Parathyroid adenoma (tissue), 2 donors: ENCODE data around the gene CPT1A.
A peak's percentile ranks its signal among the peaks of the same experiment; 100 is the strongest.

Experiments used
- H2AFZ ChIP-seq: fragments of 300-600 bp; sonication (generic); one replicate; pipeline ENCODE4 v1.7.0; 2017; ENCODE audit warnings: antibody characterized with exemption, mild to moderate bottlenecking
- H3K27ac ChIP-seq: fragments of 300-600 bp; sonication (generic); one replicate; pipeline ENCODE4 v1.7.0; 2017
- H3K27me3 ChIP-seq: fragments of 300-600 bp; sonication (generic); one replicate; pipeline ENCODE4 v1.7.0; 2017; ENCODE audit warnings: low read length; ENCODE audit not compliant: control insufficient read depth, insufficient read depth
- H3K36me3 ChIP-seq: fragments of 300-600 bp; sonication (generic); one replicate; pipeline ENCODE4 v1.7.0; 2017; ENCODE audit warnings: low read length; ENCODE audit not compliant: control insufficient read depth, insufficient read depth
- H3K4me1 ChIP-seq: fragments of 300-600 bp; sonication (generic); one replicate; pipeline ENCODE4 v1.7.0; 2017; ENCODE audit warnings: control low read depth
- H3K4me2 ChIP-seq: fragments of 300-600 bp; sonication (generic); one replicate; pipeline ENCODE4 v1.7.0; 2017; ENCODE audit warnings: low read length
- H3K4me3 ChIP-seq: fragments of 300-600 bp; sonication (generic); one replicate; pipeline ENCODE4 v1.7.0; 2017; ENCODE audit warnings: low read depth, low read length
- H3K79me2 ChIP-seq: fragments of 300-600 bp; sonication (generic); one replicate; pipeline ENCODE4 v1.7.0; 2017; ENCODE audit warnings: control low read depth
- H3K9ac ChIP-seq: fragments of 300-600 bp; sonication (generic); one replicate; pipeline ENCODE4 v1.7.0; 2017; ENCODE audit warnings: mild to moderate bottlenecking
- H3K9me3 ChIP-seq: fragments of 300-600 bp; sonication (generic); one replicate; pipeline ENCODE4 v1.7.0; 2017; ENCODE audit warnings: low read length; ENCODE audit not compliant: control insufficient read depth
- CTCF ChIP-seq: fragments of 300-600 bp; sonication (generic); IDR thresholded peaks from one replicate; pipeline ENCODE4 v1.7.0; 2017; ENCODE audit warnings: antibody characterized with exemption, mild to moderate bottlenecking
- donor health status: primary hyperparathyroidism.

The CPT1A gene

GRCh38 chr11:68828155-68828931 is 13.4 kb downstream of the CPT1A start:
- peak overlapping the region; percentile 11 for H3K27ac ChIP-seq
- no peak overlapping the region for H3K4me2 ChIP-seq
- TF ChIP-seq CTCF = no peak
- H3K36me3 ChIP-seq = no peaks in the 10 kb centered on the region
- peaks cover 27% of the 10 kb centered on the region for H3K4me1 ChIP-seq
- no peak overlapping the region for H3K4me3 ChIP-seq
- H3K27me3 ChIP-seq = no peaks in the 10 kb centered on the region
- no peak overlapping the region for H3K9ac ChIP-seq
- peaks cover 45% of the 10 kb centered on the region for H3K79me2 ChIP-seq
- no peak overlapping the region for H2AFZ ChIP-seq
- no peaks in the 10 kb centered on the region for H3K9me3 ChIP-seq

- Histone ChIP-seq H3K9ac (no peak overlapping the region), H3K79me2 (peaks cover 51% of the 10 kb centered on the region), H3K27me3 (no peaks in the 10 kb centered on the region), H3K27ac (no peak overlapping the region), H2AFZ (no peak overlapping the region), H3K4me1 (peaks cover 26% of the 10 kb centered on the region), H3K4me2 (no peak overlapping the region), H3K4me3 (no peak overlapping the region), H3K9me3 (no peaks in the 10 kb centered on the region), H3K36me3 (no peaks in the 10 kb centered on the region)
- TF ChIP-seq CTCF = no peak
Measured at GRCh38 chr11:68827733-68828132, 14.0 kb downstream of the CPT1A start.

GRCh38 chr11:68826726-68827125 is 15.0 kb downstream of the CPT1A start:
- Histone ChIP-seq H3K4me1 (peaks cover 16% of the 10 kb centered on the region), H3K27ac (no peak overlapping the region), H3K27me3 (no peaks in the 10 kb centered on the region), H3K36me3 (no peaks in the 10 kb centered on the region), H3K9me3 (no peaks in the 10 kb centered on the region), H2AFZ (no peak overlapping the region), H3K9ac (no peak overlapping the region), H3K79me2 (peaks cover 61% of the 10 kb centered on the region), H3K4me2 (no peak overlapping the region), H3K4me3 (no peak overlapping the region)
- no peak for TF ChIP-seq CTCF

GRCh38 chr11:68825571-68825970 is 16.1 kb downstream of the CPT1A start:
- H3K27ac ChIP-seq = no peak overlapping the region
- peaks cover 6% of the 10 kb centered on the region for H3K4me1 ChIP-seq
- no peak overlapping the region for H3K4me2 ChIP-seq
- no peaks in the 10 kb centered on the region for H3K27me3 ChIP-seq
- no peak overlapping the region for H3K9ac ChIP-seq
- no peaks in the 10 kb centered on the region for H3K36me3 ChIP-seq
- H3K9me3 ChIP-seq = no peaks in the 10 kb centered on the region
- TF ChIP-seq CTCF = peak; percentile 36
- H3K79me2 ChIP-seq = peaks cover 62% of the 10 kb centered on the region
- no peak overlapping the region for H2AFZ ChIP-seq
- H3K4me3 ChIP-seq = no peak overlapping the region

GRCh38 chr11:68822546-68822945 is 19.2 kb downstream of the CPT1A start:
- no peaks in the 10 kb centered on the region for H3K9me3 ChIP-seq
- H2AFZ ChIP-seq = no peak overlapping the region
- no peak overlapping the region for H3K9ac ChIP-seq
- no peaks in the 10 kb centered on the region for H3K27me3 ChIP-seq
- H3K4me2 ChIP-seq = no peak overlapping the region
- no peak for TF ChIP-seq CTCF
- peaks cover 2% of the 10 kb centered on the region for H3K4me1 ChIP-seq
- no peak overlapping the region for H3K4me3 ChIP-seq
- H3K27ac ChIP-seq = no peak overlapping the region
- H3K36me3 ChIP-seq = no peaks in the 10 kb centered on the region
- peaks cover 60% of the 10 kb centered on the region for H3K79me2 ChIP-seq
